GM19035 (cell line): ENCODE measurements around the gene CITED2.
A peak's percentile ranks its signal among the peaks of the same experiment; 100 is the strongest.

Experiments
- ATAC-seq: cut with Tn5 transposase; IDR thresholded peaks from one replicate; pipeline ENCODE4 v1.9.1; 2021; ENCODE audit not compliant: unreplicated experiment

The CITED2 gene

GRCh38 chr6:139386404-139386803, 12.0 kb upstream of the CITED2 start:
- ATAC-seq, result no peak

DNA sequence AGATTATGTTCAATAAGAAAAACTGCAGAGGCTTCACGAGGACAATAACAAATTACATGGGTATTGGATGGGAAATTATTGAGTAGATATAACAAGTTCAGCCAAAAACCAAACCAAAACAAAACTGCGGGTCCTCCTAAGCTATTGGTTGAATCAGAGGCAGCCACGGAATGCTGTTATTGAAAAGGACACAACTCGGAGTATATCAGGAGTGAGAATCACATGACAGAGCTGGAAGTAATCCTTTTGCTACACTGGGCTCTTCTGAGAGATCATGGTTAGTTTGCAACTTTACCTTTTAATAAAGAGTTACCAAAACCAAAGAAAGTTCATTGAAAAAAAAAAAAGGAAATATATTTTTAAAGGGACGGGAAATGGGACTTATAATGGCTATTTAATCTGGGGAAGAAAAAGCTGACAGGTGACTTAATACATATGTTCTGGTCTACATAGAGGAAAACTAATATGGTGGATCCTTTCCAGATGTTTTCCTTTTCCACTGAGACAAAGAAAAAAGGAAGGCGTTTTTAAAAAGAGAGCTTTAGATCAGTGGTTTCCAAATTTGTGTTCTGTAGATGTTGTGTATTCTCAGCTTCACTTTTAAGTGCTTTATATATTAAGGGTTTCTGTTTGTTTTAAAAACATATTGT, 6.9 kb upstream of the CITED2 start:
- ATAC-seq, result no peak

DNA sequence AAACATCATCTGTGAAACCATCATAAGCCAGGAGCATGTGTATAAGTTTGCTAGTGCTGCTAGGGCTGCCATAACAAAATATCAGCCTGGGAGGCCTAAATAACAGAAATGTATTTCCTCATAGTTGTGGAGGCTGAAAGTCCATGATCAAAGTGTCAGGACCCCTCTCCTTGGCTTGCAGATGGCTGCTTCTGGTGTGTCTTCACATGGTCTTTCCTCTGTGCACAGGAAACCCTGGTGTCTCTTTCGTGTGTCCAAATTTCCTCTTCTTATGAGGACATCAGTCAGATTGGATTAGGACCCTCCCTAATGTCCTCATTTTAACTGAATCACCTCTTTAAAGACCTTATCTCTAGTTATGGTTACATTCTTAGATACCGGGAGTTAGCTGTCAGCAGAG, 6.2 kb upstream of the CITED2 start:
- no peak for ATAC-seq

- ATAC-seq, result no peak
Measured at GRCh38 chr6:139380168-139380567, 5.7 kb upstream of the CITED2 start.

GRCh38 chr6:139378882-139379341, 4.5 kb upstream of the CITED2 start:
- ATAC-seq, result no peak

- ATAC-seq, result no peak
Measured at GRCh38 chr6:139378226-139378625, 3.8 kb upstream of the CITED2 start.

- ATAC-seq, result no peak
Measured at GRCh38 chr6:139376604-139377218, 2.3 kb upstream of the CITED2 start.

GRCh38 chr6:139376017-139376330, 1.5 kb upstream of the CITED2 start:
- no peak for ATAC-seq

- ATAC-seq, result peak; percentile 58
Measured at GRCh38 chr6:139375226-139376016, 973 bp upstream of the CITED2 start.

- no peak for ATAC-seq
Measured at GRCh38 chr6:139373928-139374356, 506 bp downstream of the CITED2 start.

DNA sequence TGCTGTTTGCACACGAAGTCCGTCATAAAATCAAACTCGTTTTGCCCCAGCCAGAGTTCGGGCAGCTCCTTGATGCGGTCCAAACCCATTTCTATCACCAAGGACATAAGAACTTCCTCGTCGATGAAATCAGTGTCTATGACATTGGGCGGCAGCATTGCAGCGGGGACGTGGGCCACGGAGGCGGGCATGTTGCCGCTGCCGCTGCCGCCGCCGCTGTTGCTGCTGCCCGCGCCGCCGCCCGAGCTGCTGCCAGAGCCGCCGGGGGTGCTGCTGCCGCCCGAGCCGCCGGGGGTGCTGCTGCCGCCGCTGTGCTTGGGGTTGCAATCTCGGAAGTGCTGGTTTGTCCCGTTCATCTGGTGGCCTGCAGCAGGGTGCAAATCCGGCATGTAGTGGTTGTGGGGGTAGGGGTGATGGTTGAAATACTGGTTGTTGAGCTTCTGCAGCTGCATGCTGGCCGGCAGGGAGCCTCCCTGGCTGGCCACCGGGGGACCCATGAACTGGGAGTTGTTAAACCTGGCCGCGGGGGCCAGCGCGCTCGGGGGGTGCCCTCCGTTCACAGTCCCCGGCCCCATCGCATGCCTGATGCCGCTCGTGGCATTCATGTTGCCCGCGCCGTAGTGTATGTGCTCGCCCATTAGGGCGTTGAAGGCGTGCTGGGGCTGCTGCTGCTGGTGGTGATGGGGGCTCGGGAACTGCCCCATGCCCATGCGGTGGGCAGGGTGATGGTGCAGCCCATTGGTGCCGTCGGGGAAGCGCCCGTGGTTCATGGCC, 1.1 kb downstream of the CITED2 start:
- peak; percentile 17 for ATAC-seq

GRCh38 chr6:139372326-139373153, 1.9 kb downstream of the CITED2 start:
- no peak for ATAC-seq

DNA sequence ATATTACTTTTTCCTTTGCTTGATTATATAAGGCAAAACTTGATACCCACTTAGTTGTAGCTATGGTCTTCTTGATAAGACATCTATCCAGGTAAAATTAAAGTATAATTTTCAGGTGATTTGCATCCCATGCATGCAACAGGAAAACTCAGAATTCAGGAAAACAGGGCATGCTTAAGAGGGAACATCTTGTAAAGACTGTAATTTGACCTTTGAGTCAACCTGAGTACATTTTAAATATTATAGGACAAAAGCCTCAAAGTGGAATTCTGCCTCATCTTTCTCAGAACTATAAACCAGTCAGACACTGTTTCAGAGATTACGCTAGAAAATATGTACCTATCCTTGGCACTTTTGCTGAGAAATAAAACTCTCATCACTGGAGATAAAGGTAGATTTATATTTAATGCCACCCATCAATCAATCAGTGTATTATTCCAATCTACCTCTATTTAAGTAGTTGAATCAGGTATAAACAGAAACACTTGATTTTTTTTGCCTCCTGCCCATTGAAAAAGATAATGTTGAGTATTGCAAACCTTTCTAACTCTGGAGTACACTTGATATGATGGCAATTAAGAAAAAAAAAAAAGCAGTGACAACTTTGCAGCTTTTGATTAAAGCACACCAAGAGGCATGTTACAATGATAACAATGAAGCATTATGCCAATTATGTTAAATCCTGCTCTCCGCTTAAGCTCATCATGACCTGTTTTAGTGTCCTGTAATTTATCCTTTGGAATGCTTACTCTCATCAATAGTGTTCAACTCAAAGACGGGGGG, 2.8 kb downstream of the CITED2 start:
- ATAC-seq, result no peak

DNA sequence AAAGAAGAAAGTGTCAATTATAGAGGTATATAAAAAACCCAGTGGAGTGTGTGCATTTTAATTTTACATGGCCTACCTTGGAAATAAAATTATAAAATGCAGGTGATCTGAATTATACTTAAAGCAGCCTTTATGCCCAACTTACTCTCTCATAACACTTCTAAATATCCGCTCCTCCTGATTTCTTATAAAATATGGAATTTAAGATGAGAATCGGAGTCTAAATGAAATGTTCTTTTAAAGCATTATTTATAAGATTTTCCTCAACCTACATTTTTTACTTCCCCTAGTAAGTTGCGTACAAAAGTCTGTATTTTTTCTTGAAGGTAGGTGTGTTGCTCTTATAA, 3.5 kb downstream of the CITED2 start:
- ATAC-seq, result no peak

DNA sequence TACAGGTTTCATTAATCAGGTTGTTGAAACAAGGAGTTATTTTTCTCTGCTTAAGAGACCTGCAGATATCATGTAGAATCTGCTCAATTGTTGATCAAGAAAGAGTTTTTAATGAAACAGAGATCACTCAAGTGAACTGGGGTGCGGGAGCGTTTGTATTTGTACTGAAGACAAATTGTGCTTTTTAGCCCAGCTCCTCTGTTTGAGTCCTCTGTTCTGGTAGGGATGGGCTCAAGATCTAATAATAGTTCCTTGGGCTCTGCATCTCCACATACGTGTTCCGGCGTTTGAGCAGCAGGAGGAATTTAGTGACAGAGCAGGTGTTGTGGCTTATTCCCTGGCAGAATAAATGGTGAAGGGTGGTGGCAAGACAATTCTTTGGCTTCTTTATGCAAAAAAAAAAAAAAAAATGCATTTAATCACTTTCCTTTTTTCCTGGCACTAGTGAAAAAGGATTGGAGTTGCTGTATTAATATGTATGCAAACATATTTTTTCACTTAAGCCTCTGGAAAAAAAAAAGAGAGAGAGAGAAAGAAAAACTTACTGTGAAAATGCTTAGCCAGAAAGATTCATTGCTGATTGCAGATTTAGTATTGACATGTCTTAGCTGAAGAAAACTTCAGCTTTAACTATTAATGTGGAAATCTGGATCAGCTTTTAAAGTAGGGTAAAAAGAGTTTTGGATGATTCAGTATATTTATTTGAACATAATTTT, 4.0 kb downstream of the CITED2 start:
- no peak for ATAC-seq

- no peak for ATAC-seq
Measured at GRCh38 chr6:139369568-139370282, 4.7 kb downstream of the CITED2 start.

GRCh38 chr6:139369068-139369467, 5.4 kb downstream of the CITED2 start:
- no peak for ATAC-seq

DNA sequence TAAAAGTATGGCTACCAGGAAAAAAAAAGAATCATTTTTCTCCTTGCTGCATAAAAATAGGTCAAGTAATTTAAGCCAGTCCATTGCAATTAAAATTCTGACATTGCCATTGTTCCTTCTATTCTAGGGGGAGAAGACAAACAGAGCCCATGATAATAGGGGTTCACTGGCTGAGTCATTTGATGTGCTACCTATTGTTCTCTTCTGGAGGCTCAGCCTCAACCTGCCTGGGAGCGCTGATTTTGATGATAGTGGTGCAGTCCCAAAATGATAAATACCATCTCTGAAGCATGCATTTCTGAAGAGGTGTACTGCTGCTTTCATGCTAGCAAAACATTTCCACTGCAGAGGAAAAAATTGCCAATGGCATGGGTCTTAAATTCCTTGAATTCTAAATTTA, 5.8 kb downstream of the CITED2 start:
- ATAC-seq, result no peak
